IMR-90 (cell line): ENCODE measurements around the gene LGALS12. TPM values are rescaled to one million over a fixed set of nuclear protein-coding genes. Genes with fewer than 3 reads are reported as not detected.

Experiments
- ATAC-seq: fragments of 200-7000 bp; cut with Tn5 transposase; 2 replicates; pipeline ENCODE4 v1.9.1; 2020; ENCODE audit warnings: low read depth, mild to moderate bottlenecking, moderate library complexity
- BruUV-seq: library from RNA; stranded (reverse); fragments of 400-500 nt; replicated peaks from 2 replicates; lab custom pipeline; 2021; lab: Mats Ljungman, UMichigan
- CTCF ChIA-PET: fragments of 300-600 bp; formaldehyde crosslinking; extraction: SDS; loops from one replicate; lab custom pipeline; 2021; ENCODE audit warnings: antibody characterized with exemption; lab: Yijun Ruan, JAX
- POLR2A ChIA-PET: fragments of 300-600 bp; sonication (Branson Sonifier 250); formaldehyde crosslinking; loops from one replicate; lab custom pipeline; 2022; ENCODE audit warnings: antibody characterized with exemption; ENCODE audit not compliant: unreplicated experiment; lab: Charles Lee
- DNase-seq: peaks from one replicate; pipeline ENCODE4 v3.0.0; 2013
- H2AFZ ChIP-seq: replicated peaks from 2 replicates; pipeline ENCODE3; 2013; ENCODE audit warnings: low read length, mild to moderate bottlenecking; ENCODE audit not compliant: poor library complexity
- H2AK5ac ChIP-seq: 2 replicates; pipeline ENCODE4 v1.6.1; 2013; ENCODE audit warnings: low read depth, low read length, inconsistent platforms
- H2AK9ac ChIP-seq: replicated peaks from 2 replicates; pipeline ENCODE3; 2013; ENCODE audit warnings: mild to moderate bottlenecking, low read depth, low read length, moderate library complexity; ENCODE audit not compliant: poor library complexity
- H2BK120ac ChIP-seq: 2 replicates; pipeline ENCODE4 v1.6.1; 2013; ENCODE audit warnings: low read depth, low read length, inconsistent platforms
- H2BK15ac ChIP-seq: 3 replicates; pipeline ENCODE4 v1.6.1; 2013; ENCODE audit warnings: low read depth, low read length, inconsistent platforms
- H2BK20ac ChIP-seq: 2 replicates; pipeline ENCODE4 v1.6.1; 2013; ENCODE audit warnings: low read depth, mild to moderate bottlenecking, inconsistent platforms, low read length, moderate library complexity
- H2BK5ac ChIP-seq: 2 replicates; pipeline ENCODE4 v1.6.1; 2013; ENCODE audit warnings: mild to moderate bottlenecking, low read depth, low read length, inconsistent platforms; ENCODE audit not compliant: poor library complexity, severe bottlenecking
- H3K14ac ChIP-seq: replicated peaks from 2 replicates; pipeline ENCODE4 v1.6.1; 2013; ENCODE audit warnings: low read depth, low read length, inconsistent platforms
- H3K18ac ChIP-seq: 2 replicates; pipeline ENCODE4 v1.6.1; 2013; ENCODE audit warnings: low read depth, low read length, control low read depth
- H3K23ac ChIP-seq: 2 replicates; pipeline ENCODE4 v1.6.1; 2013; ENCODE audit warnings: low read depth, low read length, inconsistent platforms
- H3K27ac ChIP-seq: 2 replicates; pipeline ENCODE4 v1.5.1; 2013; ENCODE audit warnings: mild to moderate bottlenecking, control low read depth, low read length; ENCODE audit not compliant: insufficient read depth
- H3K27me3 ChIP-seq: 2 replicates; pipeline ENCODE4 v1.6.1; 2013; ENCODE audit warnings: low read length; ENCODE audit not compliant: control insufficient read depth, insufficient read depth
- H3K36me3 ChIP-seq: 2 replicates; pipeline ENCODE4 v1.6.1; 2013; ENCODE audit warnings: low read length, mixed read lengths; ENCODE audit not compliant: control insufficient read depth, insufficient read depth
- H3K4ac ChIP-seq: 2 replicates; pipeline ENCODE4 v1.6.1; 2013; ENCODE audit warnings: low read depth, low read length, inconsistent platforms
- H3K4me1 ChIP-seq: 2 replicates; pipeline ENCODE4 v1.6.1; 2013; ENCODE audit warnings: low read length, mixed read lengths; ENCODE audit not compliant: control insufficient read depth, insufficient read depth
- H3K4me2 ChIP-seq: 2 replicates; pipeline ENCODE4 v1.6.1; 2013; ENCODE audit warnings: low read depth, mild to moderate bottlenecking, control low read depth, low read length, moderate library complexity
- H3K4me3 ChIP-seq: 2 replicates; pipeline ENCODE4 v1.5.1; 2013; ENCODE audit warnings: low read depth, mild to moderate bottlenecking, control low read depth, low read length, moderate library complexity; ENCODE audit not compliant: insufficient read depth
- H3K56ac ChIP-seq: 2 replicates; pipeline ENCODE4 v1.6.1; 2013; ENCODE audit warnings: low read length, inconsistent platforms; ENCODE audit not compliant: insufficient read depth; ENCODE audit errors: extremely low read depth
- H3K79me1 ChIP-seq, 2 experiments: 2 replicates each; pipeline ENCODE4 v1.6.1; 2013; ENCODE audit warnings: low read length in 2 of 2, inconsistent platforms in 1 of 2, low read depth in 1 of 2
- H3K9ac ChIP-seq: 2 replicates; pipeline ENCODE4 v1.6.1; 2013; ENCODE audit warnings: low read depth, low read length, control low read depth
- H3K9me1 ChIP-seq: 2 replicates; pipeline ENCODE4 v1.6.1; 2013; ENCODE audit warnings: low read length, inconsistent platforms; ENCODE audit not compliant: insufficient read depth
- H3K9me3 ChIP-seq: 2 replicates; pipeline ENCODE4 v1.6.1; 2013; ENCODE audit warnings: low read length; ENCODE audit not compliant: control insufficient read depth, insufficient read depth
- H4K20me1 ChIP-seq: 2 replicates; pipeline ENCODE4 v1.6.1; 2013; ENCODE audit warnings: low read length, inconsistent platforms; ENCODE audit not compliant: insufficient read depth
- H4K5ac ChIP-seq: 2 replicates; pipeline ENCODE4 v1.6.1; 2013; ENCODE audit warnings: mild to moderate bottlenecking, low read depth, low read length, control low read depth
- H4K8ac ChIP-seq, 2 experiments: 2 replicates each; pipeline ENCODE4 v1.6.1; 2013; ENCODE audit warnings: low read depth in 2 of 2, low read length in 2 of 2, control low read depth in 1 of 2, inconsistent platforms in 1 of 2
- H4K91ac ChIP-seq: 2 replicates; pipeline ENCODE4 v1.6.1; 2013; ENCODE audit warnings: low read depth, low read length, inconsistent platforms; ENCODE audit not compliant: insufficient read depth
- BHLHE40 ChIP-seq: fragments of 150-350 bp; IDR thresholded peaks from 2 replicates; pipeline ENCODE4 v1.6.1; 2016; ENCODE audit warnings: mild to moderate bottlenecking, low read depth, low read length
- CEBPB ChIP-seq: IDR thresholded peaks from 2 replicates; pipeline ENCODE4 v1.6.1; 2012; ENCODE audit warnings: low read depth, low read length, improper control_type of control experiment
- FOS ChIP-seq: fragments of 150-350 bp; IDR thresholded peaks from 2 replicates; pipeline ENCODE4 v1.6.1; 2016; ENCODE audit warnings: low read depth, low read length
- MAFK ChIP-seq: IDR thresholded peaks from 2 replicates; pipeline ENCODE4 v1.6.1; 2012; ENCODE audit warnings: low read depth, low read length, improper control_type of control experiment
- MAZ ChIP-seq: IDR thresholded peaks from 2 replicates; pipeline ENCODE4 v1.6.1; 2012; ENCODE audit warnings: low read depth, mild to moderate bottlenecking, low read length, improper control_type of control experiment, moderate library complexity, borderline replicate concordance
- MXI1 ChIP-seq: IDR thresholded peaks from 2 replicates; pipeline ENCODE4 v1.6.1; 2012; ENCODE audit warnings: low read depth, mild to moderate bottlenecking, low read length, moderate library complexity, borderline replicate concordance
- NFE2L2 ChIP-seq: fragments of 150-350 bp; IDR thresholded peaks from 2 replicates; pipeline ENCODE4 v1.6.1; 2016; ENCODE audit warnings: low read depth, mild to moderate bottlenecking, low read length
- POLR2A ChIP-seq: IDR thresholded peaks from 2 replicates; pipeline ENCODE4 v1.6.1; 2012; ENCODE audit warnings: mild to moderate bottlenecking, low read depth, low read length
- RAD21 ChIP-seq: IDR thresholded peaks from 2 replicates; pipeline ENCODE4 v1.6.1; 2012; ENCODE audit warnings: low read length, improper control_type of control experiment
- RFX5 ChIP-seq: IDR thresholded peaks from 2 replicates; pipeline ENCODE4 v1.8.0; 2012; ENCODE audit warnings: low read depth, mild to moderate bottlenecking, low read length, moderate library complexity
- SMC3 ChIP-seq: fragments of 150-350 bp; IDR thresholded peaks from 2 replicates; pipeline ENCODE4 v1.6.1; 2016; ENCODE audit warnings: low read depth, mild to moderate bottlenecking, antibody characterized with exemption, low read length, moderate library complexity
- WGBS, 2 experiments: methylation state at CpG; one replicate each; pipeline versions ENCODE4 v1.1.5 to v1.1.7; 2013; ENCODE audit warnings: missing lambda C conversion rate in 2 of 2; ENCODE audit not compliant: insufficient read length in 1 of 2; ENCODE audit errors: extremely low coverage in 2 of 2; 5-methylcytosine and 5-hydroxymethylcytosine counted together
- dilution Hi-C: fragments of 300-500 bp; cut with HindIII; formaldehyde crosslinking; loops from one replicate; pipeline ENCODE4 v1.14.3; 2018; ENCODE audit warnings: low sequenced_read_pairs; ENCODE audit not compliant: unreplicated experiment
- in situ Hi-C: fragments of 300-500 bp; cut with MboI; formaldehyde crosslinking; loops from 3 replicates; pipeline ENCODE4 v1.14.3; 2019; ENCODE audit warnings: low sequenced_read_pairs, inconsistent platforms, mixed read lengths
- intact Hi-C: fragments of 100-400 bp; cut with micrococcal nuclease; formaldehyde crosslinking; loops from 2 replicates; pipeline ENCODE4 v1.10.0; 2022
- polyA plus RNA-seq, 3 experiments: library from polyadenylated mRNA; depleted of rRNA; stranded (reverse); fragments of >200 nt; gene quantifications; 2 replicates each; pipeline ENCODE4 v1.2.3, GENCODE V29; 2012; ENCODE audit warnings: low replicate concordance in 1 of 3
- total RNA-seq: library from RNA; depleted of rRNA; stranded (reverse); fragments of >200 nt; gene quantifications from 2 replicates; pipeline ENCODE4 v1.2.3, GENCODE V29; 2012
- TF ChIP-seq, protein P1 (sequence below): fragments of 150-350 bp; IDR thresholded peaks from 2 replicates; pipeline ENCODE4 v1.6.1; 2017; ENCODE audit warnings: mild to moderate bottlenecking, antibody characterized with exemption, low read length, low read depth
- TF ChIP-seq, protein P2 (sequence below): fragments of 150-350 bp; IDR thresholded peaks from 2 replicates; pipeline ENCODE4 v1.6.1; 2016; ENCODE audit warnings: low read depth, mild to moderate bottlenecking, low read length, moderate library complexity, borderline replicate concordance
- TF ChIP-seq, protein P3 (sequence below): conservative IDR thresholded peaks from 2 replicates; pipeline ENCODE4 v1.5.1; 2012; ENCODE audit warnings: mild to moderate bottlenecking, low read depth, low read length, improper control_type of control experiment

LGALS12 gene
- total and polyA plus RNA-seq, 2 of the 4 experiments (the other 2 are of a cell fraction): not detected

DNA sequence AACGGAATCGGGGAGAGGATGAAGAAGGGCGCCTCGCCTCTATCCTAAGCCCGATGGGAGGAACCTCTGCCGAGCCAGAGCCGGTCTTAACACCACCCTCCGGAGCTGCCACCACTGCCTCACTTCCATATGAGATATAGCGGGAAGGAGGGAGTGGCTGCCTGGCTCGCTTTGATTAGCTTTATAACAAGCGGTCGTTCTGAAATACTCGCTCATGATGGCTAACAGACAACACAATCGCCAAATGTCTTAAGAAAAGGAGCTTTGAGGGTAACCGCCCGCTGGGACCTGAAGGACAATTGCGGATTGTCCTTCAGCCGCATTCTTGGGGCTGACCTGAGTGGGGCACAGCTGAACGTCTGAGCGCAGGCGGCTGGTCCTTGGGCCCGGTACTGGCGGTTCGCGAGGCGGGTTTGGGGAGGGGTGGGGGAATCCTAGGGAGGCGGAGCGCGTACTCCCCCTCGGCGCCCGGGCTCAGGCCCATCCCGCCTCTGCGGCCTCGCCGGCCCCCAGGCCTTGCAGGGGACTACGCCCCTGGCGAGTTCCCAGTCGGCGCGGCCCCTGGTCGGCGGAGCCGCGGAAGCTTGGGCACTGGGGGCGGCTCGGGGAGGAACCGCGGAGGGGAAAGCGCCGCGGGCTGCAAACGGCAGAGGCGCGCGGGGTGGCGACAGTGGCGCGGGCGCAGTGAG is 15.2 kb upstream of the LGALS12 start, which contains the start of gene PLAAT5:
Gene PLAAT5 (minus strand): TSS at position 617 of the 689 bp plus-strand sequence. CDS start 133 bp downstream, at position 484.
- no peak within 1 kb of the TSS for H3K27ac ChIP-seq
- peaks cover 39% of the 10 kb centered on the region for H3K27me3 ChIP-seq
- H3K9ac ChIP-seq: no peak within 1 kb of the TSS
- no peak within 1 kb of the TSS for H3K18ac ChIP-seq
- H2AK5ac ChIP-seq: no peak within 1 kb of the TSS
- H2BK15ac ChIP-seq: no peak within 1 kb of the TSS
- H2BK20ac ChIP-seq: no peak within 1 kb of the TSS
- H2BK120ac ChIP-seq: no peak within 1 kb of the TSS
- no peak within 1 kb of the TSS for H3K14ac ChIP-seq
- no peak within 1 kb of the TSS for H4K5ac ChIP-seq
- no peaks in the 10 kb centered on the region for H4K20me1 ChIP-seq
- no peak within 1 kb of the TSS for H3K23ac ChIP-seq
- H3K4me1 ChIP-seq: no peaks in the 10 kb centered on the region
- ChIA-PET POLR2A (interaction anchor here (0.6 kb wide), 1 partner anchor 564 kb away, joined by 5 read pairs; no protein-coding TSS in a partner anchor), CTCF (interaction anchor here (1.4 kb wide), 1 partner anchor 145 kb away, joined by 3 read pairs; no protein-coding TSS in a partner anchor)
- H3K36me3 ChIP-seq: no peaks in the 10 kb centered on the region
- H4K91ac ChIP-seq: no peak within 1 kb of the TSS
- no peak within 1 kb of the TSS for H3K56ac ChIP-seq
- no peaks in the 10 kb centered on the region for H3K9me3 ChIP-seq
- BruUV-seq: no TSS peak
- no peak for TF ChIP-seq RAD21
- TF ChIP-seq SMC3: no peak
- no peak for TF ChIP-seq CEBPB
- TF ChIP-seq, protein P1, sequence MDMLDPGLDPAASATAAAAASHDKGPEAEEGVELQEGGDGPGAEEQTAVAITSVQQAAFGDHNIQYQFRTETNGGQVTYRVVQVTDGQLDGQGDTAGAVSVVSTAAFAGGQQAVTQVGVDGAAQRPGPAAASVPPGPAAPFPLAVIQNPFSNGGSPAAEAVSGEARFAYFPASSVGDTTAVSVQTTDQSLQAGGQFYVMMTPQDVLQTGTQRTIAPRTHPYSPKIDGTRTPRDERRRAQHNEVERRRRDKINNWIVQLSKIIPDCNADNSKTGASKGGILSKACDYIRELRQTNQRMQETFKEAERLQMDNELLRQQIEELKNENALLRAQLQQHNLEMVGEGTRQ: no peak
- no peak for TF ChIP-seq POLR2A
- TF ChIP-seq, protein P2, sequence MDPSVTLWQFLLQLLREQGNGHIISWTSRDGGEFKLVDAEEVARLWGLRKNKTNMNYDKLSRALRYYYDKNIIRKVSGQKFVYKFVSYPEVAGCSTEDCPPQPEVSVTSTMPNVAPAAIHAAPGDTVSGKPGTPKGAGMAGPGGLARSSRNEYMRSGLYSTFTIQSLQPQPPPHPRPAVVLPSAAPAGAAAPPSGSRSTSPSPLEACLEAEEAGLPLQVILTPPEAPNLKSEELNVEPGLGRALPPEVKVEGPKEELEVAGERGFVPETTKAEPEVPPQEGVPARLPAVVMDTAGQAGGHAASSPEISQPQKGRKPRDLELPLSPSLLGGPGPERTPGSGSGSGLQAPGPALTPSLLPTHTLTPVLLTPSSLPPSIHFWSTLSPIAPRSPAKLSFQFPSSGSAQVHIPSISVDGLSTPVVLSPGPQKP: no peak
- no peak for TF ChIP-seq MXI1
- TF ChIP-seq MAFK: no peak
- TF ChIP-seq MAZ: no peak
- no peak for TF ChIP-seq RFX5
- TF ChIP-seq, protein P3, sequence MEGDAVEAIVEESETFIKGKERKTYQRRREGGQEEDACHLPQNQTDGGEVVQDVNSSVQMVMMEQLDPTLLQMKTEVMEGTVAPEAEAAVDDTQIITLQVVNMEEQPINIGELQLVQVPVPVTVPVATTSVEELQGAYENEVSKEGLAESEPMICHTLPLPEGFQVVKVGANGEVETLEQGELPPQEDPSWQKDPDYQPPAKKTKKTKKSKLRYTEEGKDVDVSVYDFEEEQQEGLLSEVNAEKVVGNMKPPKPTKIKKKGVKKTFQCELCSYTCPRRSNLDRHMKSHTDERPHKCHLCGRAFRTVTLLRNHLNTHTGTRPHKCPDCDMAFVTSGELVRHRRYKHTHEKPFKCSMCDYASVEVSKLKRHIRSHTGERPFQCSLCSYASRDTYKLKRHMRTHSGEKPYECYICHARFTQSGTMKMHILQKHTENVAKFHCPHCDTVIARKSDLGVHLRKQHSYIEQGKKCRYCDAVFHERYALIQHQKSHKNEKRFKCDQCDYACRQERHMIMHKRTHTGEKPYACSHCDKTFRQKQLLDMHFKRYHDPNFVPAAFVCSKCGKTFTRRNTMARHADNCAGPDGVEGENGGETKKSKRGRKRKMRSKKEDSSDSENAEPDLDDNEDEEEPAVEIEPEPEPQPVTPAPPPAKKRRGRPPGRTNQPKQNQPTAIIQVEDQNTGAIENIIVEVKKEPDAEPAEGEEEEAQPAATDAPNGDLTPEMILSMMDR: no peak
- TF ChIP-seq FOS: no peak
- TF ChIP-seq BHLHE40: no peak
- no peak for TF ChIP-seq NFE2L2
- peak within 1 kb of the TSS; percentile 63 for H2AFZ ChIP-seq
- dilution Hi-C loops (no loop called here), in situ Hi-C loops (loop anchor here (25.0 kb wide), 1 partner anchor 447 kb away; the partner anchor contains the start of gene NAA40), intact Hi-C loops (no loop called here)
- no peak within 1 kb of the TSS for H3K4ac ChIP-seq
- H2AK9ac ChIP-seq: no peak within 1 kb of the TSS
- no peaks in the 10 kb centered on the region for H3K79me1 ChIP-seq
- no peak within 1 kb of the TSS for H2BK5ac ChIP-seq
- no peak within 1 kb of the TSS; the same call in 1 of the 2 replicates for H3K4me3 ChIP-seq
- no peak within 1 kb of the TSS for H4K8ac ChIP-seq
- DNase-seq: no peak
- 4% methylated on average over 35 of the region's 60 CpGs; no CpG with 5 or more reads in 1 of the 2 experiments for WGBS, 2 experiments
- H3K4me2 ChIP-seq: peak within 1 kb of the TSS; percentile 38; the same call in 1 of the 2 replicates
- ATAC-seq: peak; percentile 27; the same call in 1 of the 2 replicates
- H3K9me1 ChIP-seq: no peaks in the 10 kb centered on the region; the same call in 1 of the 2 replicates
